AG04450 (cell line): ENCODE measurements around the gene SPAG9. TPM values are rescaled to one million over a fixed set of nuclear protein-coding genes. Genes with fewer than 3 reads are reported as not detected.

Experiments used
- CTCF ChIA-PET: fragments of 300-600, 350-600 bp; formaldehyde crosslinking; extraction: SDS; loops from one replicate; lab custom pipeline; 2022; ENCODE audit warnings: antibody characterized with exemption, inconsistent platforms; lab: Charles Lee
- POLR2A ChIA-PET: fragments of 350-600 bp; formaldehyde crosslinking; extraction: SDS; loops from one replicate; lab custom pipeline; 2021; ENCODE audit warnings: antibody characterized with exemption, inconsistent platforms; lab: Yijun Ruan, JAX
- DNase-seq: peaks from one replicate; pipeline ENCODE4 v3.0.0-alpha.2; 2011; ENCODE audit warnings: low read depth, low spot score
- H3K27ac ChIP-seq: one replicate; pipeline ENCODE4 v1.5.1; 2012; ENCODE audit warnings: low read depth, low read length, control low read depth
- H3K27me3 ChIP-seq: one replicate; pipeline ENCODE4 v1.6.0; 2012; ENCODE audit warnings: low read length; ENCODE audit not compliant: control insufficient read depth, insufficient read depth
- H3K4me3 ChIP-seq: 2 replicates; pipeline ENCODE4 v1.5.1; 2011; ENCODE audit warnings: mild to moderate bottlenecking, low read depth, low read length, control low read depth
- H3K9me3 ChIP-seq: 2 replicates; pipeline ENCODE4 v1.5.1; 2012; ENCODE audit warnings: low read length; ENCODE audit not compliant: control insufficient read depth, insufficient read depth
- polyA plus RNA-seq: library from polyadenylated mRNA; depleted of rRNA; stranded (reverse); fragments of >200 nt; gene quantifications from 2 replicates; pipeline ENCODE4 v1.2.3, GENCODE V29; 2011
- TF ChIP-seq, protein P1 (sequence below): IDR thresholded peaks from 2 replicates; pipeline ENCODE4 v1.5.1; 2011; ENCODE audit warnings: low read depth, low read length, control low read depth, inconsistent platforms

The SPAG9 gene
- polyA plus RNA-seq, 1 experiment, result 42.1 TPM

DNA sequence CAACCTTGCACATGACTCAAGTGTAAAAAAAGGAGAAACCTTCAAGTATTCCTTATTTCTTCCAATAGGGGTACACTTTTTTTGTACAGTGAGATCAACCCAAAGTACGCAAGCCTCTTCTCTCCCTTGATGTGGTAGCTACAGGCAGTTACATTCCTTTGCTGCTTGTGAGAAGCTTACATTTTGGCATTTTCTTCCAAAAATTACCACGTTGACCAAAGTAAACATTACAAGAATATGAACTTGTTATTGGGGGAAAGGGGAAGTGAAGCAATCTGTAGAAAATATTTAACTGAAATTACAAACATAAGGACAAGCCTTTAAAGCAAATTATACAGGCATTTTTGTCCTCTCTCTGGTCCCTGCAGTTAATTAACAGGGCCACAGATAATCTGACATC lies 157.5 kb downstream of the SPAG9 start:
- ChIA-PET POLR2A (interaction anchor here (1.3 kb wide), 1 partner anchor 97 kb away, joined by 10 read pairs; the partner anchor contains the start of gene TOB1), CTCF (interaction anchor here (1.4 to 1.6 kb wide), 3 partner anchors 14 to 180 kb away, joined by 5 to 7 read pairs (median 5); no protein-coding TSS in a partner anchor)
- no peak for DNase-seq
- TF ChIP-seq, protein P1, sequence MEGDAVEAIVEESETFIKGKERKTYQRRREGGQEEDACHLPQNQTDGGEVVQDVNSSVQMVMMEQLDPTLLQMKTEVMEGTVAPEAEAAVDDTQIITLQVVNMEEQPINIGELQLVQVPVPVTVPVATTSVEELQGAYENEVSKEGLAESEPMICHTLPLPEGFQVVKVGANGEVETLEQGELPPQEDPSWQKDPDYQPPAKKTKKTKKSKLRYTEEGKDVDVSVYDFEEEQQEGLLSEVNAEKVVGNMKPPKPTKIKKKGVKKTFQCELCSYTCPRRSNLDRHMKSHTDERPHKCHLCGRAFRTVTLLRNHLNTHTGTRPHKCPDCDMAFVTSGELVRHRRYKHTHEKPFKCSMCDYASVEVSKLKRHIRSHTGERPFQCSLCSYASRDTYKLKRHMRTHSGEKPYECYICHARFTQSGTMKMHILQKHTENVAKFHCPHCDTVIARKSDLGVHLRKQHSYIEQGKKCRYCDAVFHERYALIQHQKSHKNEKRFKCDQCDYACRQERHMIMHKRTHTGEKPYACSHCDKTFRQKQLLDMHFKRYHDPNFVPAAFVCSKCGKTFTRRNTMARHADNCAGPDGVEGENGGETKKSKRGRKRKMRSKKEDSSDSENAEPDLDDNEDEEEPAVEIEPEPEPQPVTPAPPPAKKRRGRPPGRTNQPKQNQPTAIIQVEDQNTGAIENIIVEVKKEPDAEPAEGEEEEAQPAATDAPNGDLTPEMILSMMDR, result no peak
- no peak overlapping the region for H3K27ac ChIP-seq
- no peaks in the 10 kb centered on the region for H3K9me3 ChIP-seq
- no peak overlapping the region for H3K4me3 ChIP-seq
- no peaks in the 10 kb centered on the region for H3K27me3 ChIP-seq

DNA sequence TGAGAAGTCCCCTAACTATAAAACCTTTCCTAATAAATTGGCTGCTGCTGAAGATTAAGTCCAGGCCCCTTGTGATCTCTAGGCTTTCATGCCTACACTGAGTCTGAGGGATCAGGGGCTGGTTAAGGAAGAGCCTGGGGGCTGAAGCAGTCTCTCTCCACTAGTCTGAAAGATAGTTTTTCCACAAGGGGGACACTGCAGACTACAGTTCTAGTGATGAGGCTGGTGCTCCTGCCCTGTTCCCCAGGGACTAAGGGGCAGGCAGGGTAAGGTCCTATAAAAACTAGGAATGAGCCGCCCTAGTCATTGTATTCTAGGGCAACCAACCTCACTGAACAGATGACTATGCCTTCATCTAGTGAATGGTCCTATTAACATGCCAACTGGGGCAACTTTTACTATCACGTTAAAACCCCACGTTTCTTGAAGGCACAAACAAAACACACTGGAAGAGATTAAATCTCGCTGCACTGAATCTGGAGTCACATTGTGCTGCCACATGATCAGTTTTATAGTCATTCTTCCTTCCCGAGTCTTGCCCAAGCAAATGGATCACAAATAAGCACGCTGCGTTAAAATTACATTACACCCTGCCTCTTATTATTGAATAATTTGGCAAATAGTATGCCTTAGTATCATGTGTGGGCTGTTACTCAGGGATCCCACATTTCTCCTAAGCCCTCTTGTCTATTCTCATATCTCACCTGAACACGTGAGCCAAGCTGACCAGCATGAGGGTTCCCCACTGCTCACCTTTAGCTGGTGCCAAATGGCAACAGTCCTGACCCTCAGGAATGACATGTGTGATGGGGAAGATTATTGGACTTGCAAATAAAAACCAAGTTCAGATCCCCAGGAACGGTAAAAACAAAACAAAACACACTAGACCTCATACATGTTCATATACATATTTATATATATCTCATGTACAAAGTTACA lies 159.1 kb downstream of the SPAG9 start:
- ChIA-PET POLR2A (no interaction called here), CTCF (interaction anchor here (1.8 kb wide), 1 partner anchor 109 kb away, joined by 16 read pairs; no protein-coding TSS in a partner anchor)
- no peak for DNase-seq
- Histone ChIP-seq H3K27ac (no peak overlapping the region), H3K27me3 (no peaks in the 10 kb centered on the region), H3K4me3 (no peak overlapping the region), H3K9me3 (no peaks in the 10 kb centered on the region)
- TF ChIP-seq, protein P1, result no peak

DNA sequence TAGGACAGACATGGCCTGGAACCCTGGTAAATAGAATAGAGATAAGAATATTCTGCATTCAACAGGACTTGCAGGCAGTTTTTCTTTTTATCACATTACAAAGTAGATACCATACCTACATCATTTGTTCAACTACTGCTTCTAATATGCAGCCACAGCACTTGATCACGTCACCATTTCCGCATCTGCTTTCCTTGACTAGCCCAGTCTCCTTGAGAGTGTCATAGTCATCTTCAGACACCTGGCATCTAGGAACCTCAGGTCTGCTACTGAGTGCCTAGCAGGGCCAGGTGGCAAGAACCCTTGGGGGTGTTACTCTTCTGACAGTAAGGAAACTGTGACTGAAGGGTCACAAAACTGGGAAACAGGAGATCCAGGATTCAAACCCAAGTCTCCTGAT lies 161.3 kb downstream of the SPAG9 start:
- H3K9me3 ChIP-seq, result no peaks in the 10 kb centered on the region
- TF ChIP-seq, protein P1, result no peak
- ChIA-PET CTCF (interaction anchor here (1.4 to 12.0 kb wide), 3 partner anchors 106 to 176 kb away, joined by 5 to 218 read pairs (median 16); no protein-coding TSS in a partner anchor), POLR2A (interaction anchor here (1.4 kb wide), 1 partner anchor 93 kb away, joined by 4 read pairs; the partner anchor contains the start of gene TOB1)
- no peaks in the 10 kb centered on the region for H3K27me3 ChIP-seq
- no peak overlapping the region for H3K27ac ChIP-seq
- no peak overlapping the region for H3K4me3 ChIP-seq
- no peak for DNase-seq

DNA sequence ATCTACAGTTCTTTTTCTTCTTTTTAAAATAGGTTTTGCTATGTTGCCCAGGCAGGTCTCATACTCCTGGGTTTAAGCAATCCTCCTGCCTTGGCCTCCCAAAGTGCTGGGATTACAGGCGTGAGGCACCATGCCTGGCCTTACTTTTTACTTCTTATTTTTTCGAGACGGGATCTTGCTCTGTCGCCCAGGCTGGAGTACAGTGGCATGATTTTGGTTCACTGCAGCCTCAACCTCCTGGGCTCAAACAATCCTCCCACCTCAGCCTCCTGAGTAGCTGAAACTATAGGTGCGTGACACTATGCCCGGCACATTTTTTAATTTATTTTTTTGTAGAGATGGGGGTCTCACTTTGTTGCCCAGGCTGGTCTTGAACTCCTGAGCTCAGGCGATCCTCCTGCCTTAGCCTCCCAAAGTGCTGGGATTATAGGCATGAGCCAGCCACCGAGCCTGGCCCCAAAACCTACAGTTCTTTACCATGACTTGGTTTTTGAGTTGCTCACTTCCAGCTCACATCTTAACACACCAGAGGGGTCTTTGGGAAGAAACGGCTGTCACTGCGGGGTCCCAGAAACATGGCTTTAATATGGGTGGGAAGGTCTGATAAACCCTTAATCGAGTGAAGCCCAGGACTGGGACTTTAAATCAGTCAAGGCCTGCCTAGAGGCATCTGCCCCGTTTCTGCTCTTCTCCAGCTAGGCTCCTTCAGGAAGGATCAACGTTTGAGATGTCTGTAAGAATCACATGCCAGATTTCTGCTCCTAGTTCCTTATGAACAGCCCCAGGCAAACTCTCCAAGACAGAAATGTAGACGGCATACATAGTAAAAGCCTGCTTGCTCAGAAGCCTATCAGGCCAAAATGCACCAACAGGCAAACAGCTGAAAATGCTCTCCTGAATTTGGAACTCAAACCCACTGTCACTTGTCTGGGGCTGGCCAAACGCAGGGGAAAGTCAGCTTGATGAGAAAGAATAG lies 162.8 kb downstream of the SPAG9 start:
- no peak for DNase-seq
- ChIA-PET POLR2A (no interaction called here), CTCF (interaction anchor here (0.7 to 12.0 kb wide), 14 partner anchors 7 to 230 kb away, joined by 3 to 218 read pairs (median 4); partner anchors contain the start of gene TOB1)
- TF ChIP-seq, protein P1, result no peak
- no peak overlapping the region for H3K4me3 ChIP-seq
- no peaks in the 10 kb centered on the region for H3K27me3 ChIP-seq
- no peaks in the 10 kb centered on the region for H3K9me3 ChIP-seq
- no peak overlapping the region for H3K27ac ChIP-seq
